H1 (cell line): ENCODE results near the gene UBE2E2. TPM values are rescaled to one million over a fixed set of nuclear protein-coding genes. Genes with fewer than 3 reads are reported as not detected.

Experiments used
- CTCF ChIA-PET: fragments of 300-600 bp; sonication (Branson Sonifier 250); formaldehyde crosslinking; loops from one replicate; lab custom pipeline; 2021; ENCODE audit not compliant: partially characterized antibody; lab: Charles Lee
- POLR2A ChIA-PET: fragments of 300-600 bp; sonication (Branson Sonifier 250); formaldehyde crosslinking; loops from one replicate; lab custom pipeline; 2021; ENCODE audit warnings: inconsistent platforms; ENCODE audit not compliant: partially characterized antibody; lab: Charles Lee
- DNase-seq, 2 experiments: peaks; one replicate each; pipeline versions ENCODE4 v3.0.0 to v3.0.0-alpha.2; 2010 to 2022; ENCODE audit warnings: low spot score in 2 of 2, low read depth in 1 of 2, mixed read lengths in 1 of 2
- FAIRE-seq: peaks from 2 replicates; lab custom pipeline; 2011; peaks lifted over from hg19 to GRCh38; lab: Jason Lieb, UNC
- H2AFZ ChIP-seq: 2 replicates; pipeline ENCODE4 v1.8.1; 2012; ENCODE audit warnings: low read length, inconsistent platforms
- H2AK5ac ChIP-seq: 2 replicates; pipeline ENCODE4 v1.6.1; 2013; ENCODE audit warnings: low read depth, low read length
- H2BK120ac ChIP-seq: replicated peaks from 2 replicates; pipeline ENCODE3; 2013; ENCODE audit warnings: low read depth, low read length, inconsistent platforms
- H2BK12ac ChIP-seq: 2 replicates; pipeline ENCODE4 v1.6.1; 2013; ENCODE audit warnings: low read depth, low read length
- H2BK15ac ChIP-seq: 2 replicates; pipeline ENCODE4 v1.6.1; 2013; ENCODE audit warnings: low read length
- H2BK20ac ChIP-seq: 2 replicates; pipeline ENCODE4 v1.6.1; 2013; ENCODE audit warnings: low read length
- H2BK5ac ChIP-seq: 2 replicates; pipeline ENCODE4 v1.6.1; 2013; ENCODE audit warnings: low read depth, low read length
- H3K14ac ChIP-seq: 2 replicates; pipeline ENCODE4 v1.6.1; 2013; ENCODE audit warnings: inconsistent platforms; ENCODE audit not compliant: insufficient read length
- H3K18ac ChIP-seq: 2 replicates; pipeline ENCODE4 v1.6.1; 2013; ENCODE audit warnings: low read length; ENCODE audit errors: extremely low read depth
- H3K23ac ChIP-seq: 2 replicates; pipeline ENCODE4 v1.6.1; 2013; ENCODE audit warnings: inconsistent platforms; ENCODE audit not compliant: insufficient read length
- H3K23me2 ChIP-seq: 2 replicates; pipeline ENCODE4 v1.6.1; 2013; ENCODE audit warnings: low read depth, low read length
- H3K27ac ChIP-seq: 2 replicates; pipeline ENCODE4 v1.6.1; 2011; ENCODE audit warnings: low read depth, low read length, inconsistent platforms
- H3K27me3 ChIP-seq, 4 experiments: replicated peaks in 1 of 4; 1 replicate in 1 of 4; 2 replicates in 3 of 4; pipeline versions ENCODE4 v1.6.1 to v1.8.1; 2011 to 2013; ENCODE audit warnings: low read length in 3 of 4, mild to moderate bottlenecking in 3 of 4, inconsistent platforms in 2 of 4, mixed read lengths in 2 of 4, moderate library complexity in 1 of 4; ENCODE audit not compliant: control insufficient read depth in 3 of 4, insufficient read depth in 3 of 4; ENCODE audit errors: extremely low read depth in 1 of 4
- H3K36me3 ChIP-seq, 4 experiments: 2 replicates each; pipeline versions ENCODE4 v1.6.1 to v1.8.1; 2011 to 2013; ENCODE audit warnings: mild to moderate bottlenecking in 4 of 4, low read length in 3 of 4, moderate library complexity in 2 of 4, control low read depth in 1 of 4, inconsistent platforms in 1 of 4; ENCODE audit not compliant: insufficient read depth in 4 of 4, control insufficient read depth in 2 of 4
- H3K4ac ChIP-seq: replicated peaks from 2 replicates; pipeline ENCODE3; 2013; ENCODE audit warnings: low read length, low read depth, mixed read lengths, inconsistent platforms; ENCODE audit not compliant: insufficient read length
- H3K4me1 ChIP-seq, 4 experiments: replicated peaks in 1 of 4; 1 replicate in 1 of 4; 2 replicates in 3 of 4; pipeline versions ENCODE4 v1.6.1 to v1.8.1; 2011 to 2013; ENCODE audit warnings: low read length in 3 of 4, inconsistent platforms in 2 of 4, mixed read lengths in 1 of 4; ENCODE audit not compliant: insufficient read depth in 4 of 4, control insufficient read depth in 3 of 4
- H3K4me2 ChIP-seq, 2 experiments: 2 replicates each; pipeline versions ENCODE4 v1.6.1 to v1.8.1; 2011 to 2013; ENCODE audit warnings: low read depth in 2 of 2, low read length in 2 of 2, control low read depth in 1 of 2, inconsistent platforms in 1 of 2, mild to moderate bottlenecking in 1 of 2; ENCODE audit not compliant: insufficient read depth in 1 of 2
- H3K4me3 ChIP-seq, 4 experiments: fragments of 200-600, 300-600 bp in 1 of 4; sonication (generic), shearing (Covaris generic), sonication (Bioruptor Twin) in 1 of 4; 2 replicates each; pipeline versions ENCODE4 v1.5.1 to v1.8.1; 2011 to 2016; ENCODE audit warnings: low read length in 4 of 4, low read depth in 3 of 4, control low read depth in 2 of 4, inconsistent platforms in 2 of 4, mild to moderate bottlenecking in 2 of 4, mixed read lengths in 1 of 4, moderate library complexity in 1 of 4; ENCODE audit not compliant: insufficient read depth in 2 of 4; ENCODE audit errors: extremely low read depth in 1 of 4
- H3K56ac ChIP-seq: replicated peaks from 2 replicates; pipeline ENCODE3; 2013; ENCODE audit warnings: low read depth, mild to moderate bottlenecking, mixed read lengths, low read length, inconsistent platforms; ENCODE audit not compliant: insufficient read length
- H3K79me1 ChIP-seq: 2 replicates; pipeline ENCODE4 v1.6.1; 2013; ENCODE audit warnings: low read depth, low read length, control low read depth
- H3K79me2 ChIP-seq, 2 experiments: 2 replicates each; pipeline versions ENCODE4 v1.6.1 to v1.8.1; 2012 to 2013; ENCODE audit warnings: low read length in 2 of 2, mild to moderate bottlenecking in 2 of 2, inconsistent platforms in 1 of 2; ENCODE audit not compliant: insufficient read depth in 2 of 2, control insufficient read depth in 1 of 2
- H3K9ac ChIP-seq, 4 experiments: replicated peaks in 1 of 4; 1 replicate in 1 of 4; 2 replicates in 3 of 4; pipeline versions ENCODE4 v1.6.1 to v1.8.1; 2011 to 2013; ENCODE audit warnings: low read depth in 3 of 4, low read length in 3 of 4, control low read depth in 2 of 4, mild to moderate bottlenecking in 2 of 4, moderate library complexity in 2 of 4, inconsistent platforms in 1 of 4; ENCODE audit errors: extremely low read depth in 1 of 4
- H3K9me3 ChIP-seq, 2 experiments: 2 replicates each; pipeline versions ENCODE4 v1.6.1 to v1.8.1; 2012 to 2013; ENCODE audit warnings: mild to moderate bottlenecking in 2 of 2, moderate library complexity in 2 of 2, control low read depth in 1 of 2, inconsistent platforms in 1 of 2, low read depth in 1 of 2, low read length in 1 of 2, mixed read lengths in 1 of 2; ENCODE audit not compliant: insufficient read depth in 2 of 2
- H4K20me1 ChIP-seq, 2 experiments: replicated peaks in 1 of 2; 2 replicates each; pipeline versions ENCODE3 to v1.8.1; 2011 to 2013; ENCODE audit warnings: inconsistent platforms in 2 of 2, low read length in 2 of 2, mild to moderate bottlenecking in 1 of 2; ENCODE audit not compliant: insufficient read depth in 2 of 2, control insufficient read depth in 1 of 2
- H4K5ac ChIP-seq: 2 replicates; pipeline ENCODE4 v1.6.1; 2013; ENCODE audit warnings: low read length, low read depth, mixed read lengths, inconsistent platforms; ENCODE audit not compliant: insufficient read length
- H4K8ac ChIP-seq: 2 replicates; pipeline ENCODE4 v1.8.0; 2013; ENCODE audit warnings: mild to moderate bottlenecking, moderate library complexity, low read length, inconsistent platforms; ENCODE audit not compliant: insufficient read depth; ENCODE audit errors: extremely low read depth
- H4K91ac ChIP-seq: replicated peaks from 2 replicates; pipeline ENCODE3; 2013; ENCODE audit warnings: low read length, mixed read lengths, inconsistent platforms; ENCODE audit not compliant: insufficient read length
- EP300 ChIP-seq, 2 experiments: IDR thresholded peaks; 1 replicate in 1 of 2; 2 replicates in 1 of 2; pipeline ENCODE4 v1.6.1; 2011 to 2012; ENCODE audit warnings: low read depth in 2 of 2, low read length in 2 of 2, mild to moderate bottlenecking in 2 of 2, borderline replicate concordance in 1 of 2, inconsistent platforms in 1 of 2, moderate library complexity in 1 of 2
- FOSL1 ChIP-seq: IDR thresholded peaks from 2 replicates; pipeline ENCODE4 v1.6.1; 2011; ENCODE audit warnings: mild to moderate bottlenecking, low read depth, low read length, moderate library complexity; ENCODE audit not compliant: insufficient read depth
- JUND ChIP-seq: IDR thresholded peaks from 2 replicates; pipeline ENCODE4 v1.6.1; 2011; ENCODE audit warnings: mild to moderate bottlenecking, improper control_type of control experiment, low read length
- KDM4A ChIP-seq: IDR thresholded peaks from one replicate; pipeline ENCODE4 v1.7.1; 2012; ENCODE audit warnings: low read depth, mild to moderate bottlenecking, moderate library complexity, low read length, inconsistent platforms; ENCODE audit not compliant: severe bottlenecking
- MAFK ChIP-seq: IDR thresholded peaks from 2 replicates; pipeline ENCODE4 v1.6.1; 2012; ENCODE audit warnings: low read depth, mild to moderate bottlenecking, improper control_type of control experiment, low read length
- POU5F1 ChIP-seq: IDR thresholded peaks from 2 replicates; pipeline ENCODE4 v1.6.1; 2011; ENCODE audit warnings: low read depth, mild to moderate bottlenecking, low read length, moderate library complexity
- RXRA ChIP-seq: IDR thresholded peaks from 2 replicates; pipeline ENCODE4 v1.6.1; 2011; ENCODE audit warnings: low read depth, mild to moderate bottlenecking, low read length, moderate library complexity; ENCODE audit not compliant: insufficient read depth
- SAP30 ChIP-seq: fragments of 300-600 bp; sonication (generic); IDR thresholded peaks from 2 replicates; pipeline ENCODE4 v1.7.1; 2012; ENCODE audit warnings: low read length, moderate library complexity, mild to moderate bottlenecking, inconsistent platforms; ENCODE audit not compliant: insufficient read depth, insufficient replicate concordance
- ZNF274 ChIP-seq: IDR thresholded peaks from 2 replicates; pipeline ENCODE4 v1.7.0; 2012; ENCODE audit warnings: low read length, borderline replicate concordance; ENCODE audit errors: extremely low read depth
- WGBS, 2 experiments: shearing (Covaris generic) in 1 of 2; methylation state at CpG; one replicate each; pipeline versions ENCODE4 v1.1.6 to v1.1.7; 2013 to 2015; ENCODE audit warnings: low lambda C conversion rate in 2 of 2, mixed read lengths in 2 of 2, inconsistent platforms in 1 of 2, low coverage in 1 of 2, missing lambda C conversion rate in 1 of 2; ENCODE audit not compliant: insufficient replicate concordance in 2 of 2, insufficient coverage in 1 of 2, insufficient read length in 1 of 2; ENCODE audit errors: extremely low coverage in 1 of 2, missing lambda C conversion rate in 1 of 2; 5-methylcytosine and 5-hydroxymethylcytosine counted together
- polyA plus RNA-seq, 7 experiments: library from polyadenylated mRNA; depleted of rRNA in 3 of 7; stranded (reverse) in 5 of 7; unstranded in 2 of 7; fragments of >200 nt in 5 of 7; fragments of 200-250 nt in 2 of 7; gene quantifications; 1 replicate in 5 of 7; 2 replicates in 1 of 7; 4 replicates in 1 of 7; pipeline versions ENCODE4 v1.2.1 to v1.2.3, GENCODE V29; 2011 to 2013; ENCODE audit warnings: missing spikeins in 2 of 7, mixed read lengths in 2 of 7
- total RNA-seq: library from RNA; stranded (reverse); fragmentation: NEBNext Ultra II Directional; extraction: Animal tissue kit (Norgen Biotek cat#: 25700); gene quantifications from 2 replicates; pipeline ENCODE4 v1.2.1, GENCODE V29; 2021
- TF ChIP-seq, protein P1 (sequence below): IDR thresholded peaks from 2 replicates; pipeline ENCODE4 v1.6.1; 2011; ENCODE audit warnings: low read length, improper control_type of control experiment

UBE2E2 gene
- total and polyA plus RNA-seq, 2 of the 8 experiments (the other 6 are each of a cell fraction or from before 2014, with no cell fraction given), result 57.6 to 70.6 TPM

DNA sequence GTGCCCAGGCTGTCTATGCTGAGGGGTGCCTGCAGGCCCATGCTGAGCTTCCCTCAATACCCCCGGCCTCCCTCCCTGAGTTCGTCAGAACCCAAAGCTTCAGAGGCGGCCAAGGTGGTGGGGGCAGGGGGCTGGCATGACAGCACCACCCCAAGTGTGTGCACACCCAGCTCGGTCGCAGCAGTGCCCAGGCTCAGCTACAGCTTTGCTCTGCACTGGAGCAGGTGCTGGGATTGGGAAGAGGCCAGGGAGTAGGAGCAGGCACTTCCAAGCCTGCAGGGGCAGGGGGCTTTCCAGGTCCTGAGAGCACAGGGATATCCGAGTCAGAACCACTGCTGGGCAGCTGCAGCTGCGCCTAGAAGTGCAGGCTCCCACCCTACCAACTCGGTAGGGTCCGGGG is 283.9 kb downstream of the UBE2E2 start:
- H2BK5ac ChIP-seq, result no peak overlapping the region
- H3K23ac ChIP-seq, result no peak overlapping the region
- H2AK5ac ChIP-seq, result no peak overlapping the region
- WGBS, 2 experiments, result 81% methylated on average over 9 of the region's 9 CpGs; no CpG with 5 or more reads in 1 of the 2 experiments
- no peaks in the 10 kb centered on the region; a peak in 1 of 4 replicates for H3K79me2 ChIP-seq
- TF ChIP-seq JUND (no peak), FOSL1 (no peak), MAFK (no peak), RXRA (no peak), ZNF274 (no peak), KDM4A (no peak), EP300 (IDR thresholded peaks at IDR 0.05; ENCODE audit: borderline replicate concordance in 1 of 2, low read depth in 2 of 2, low read length in 2 of 2) (no peak), SAP30 (no peak), POU5F1 (no peak)
- TF ChIP-seq, protein P1, sequence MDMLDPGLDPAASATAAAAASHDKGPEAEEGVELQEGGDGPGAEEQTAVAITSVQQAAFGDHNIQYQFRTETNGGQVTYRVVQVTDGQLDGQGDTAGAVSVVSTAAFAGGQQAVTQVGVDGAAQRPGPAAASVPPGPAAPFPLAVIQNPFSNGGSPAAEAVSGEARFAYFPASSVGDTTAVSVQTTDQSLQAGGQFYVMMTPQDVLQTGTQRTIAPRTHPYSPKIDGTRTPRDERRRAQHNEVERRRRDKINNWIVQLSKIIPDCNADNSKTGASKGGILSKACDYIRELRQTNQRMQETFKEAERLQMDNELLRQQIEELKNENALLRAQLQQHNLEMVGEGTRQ, result no peak
- TF ChIP-seq, all 59 proteins: peak for 0
- no peak overlapping the region for H2BK20ac ChIP-seq
- no peak overlapping the region for H3K4me3 ChIP-seq
- no peaks in the 10 kb centered on the region for H3K36me3 ChIP-seq
- no peak overlapping the region for H3K14ac ChIP-seq
- H3K4me2 ChIP-seq, result no peak overlapping the region
- no peaks in the 10 kb centered on the region; a peak in 1 of 4 replicates for H3K9me3 ChIP-seq
- H3K27ac ChIP-seq, result no peak overlapping the region
- CTCF ChIA-PET, result no interaction called here
- no peak overlapping the region for H2AFZ ChIP-seq
- no peak overlapping the region for H4K5ac ChIP-seq
- H2BK15ac ChIP-seq, result no peak overlapping the region
- H4K20me1 ChIP-seq, result no peaks in the 10 kb centered on the region
- no peak overlapping the region for H4K91ac ChIP-seq
- no peak overlapping the region for H3K9ac ChIP-seq
- H4K8ac ChIP-seq, result no peak overlapping the region
- H3K27me3 ChIP-seq, result no peaks in the 10 kb centered on the region
- H3K23me2 ChIP-seq, result no peaks in the 10 kb centered on the region
- DNase-seq, result no peak
- no peak overlapping the region for H2BK12ac ChIP-seq
- H3K56ac ChIP-seq, result no peak overlapping the region
- H3K18ac ChIP-seq, result no peak overlapping the region
- POLR2A ChIA-PET, result no interaction called here
- FAIRE-seq, result no peak
- no peaks in the 10 kb centered on the region for H3K79me1 ChIP-seq
- H3K4me1 ChIP-seq, result peaks cover 2 to 7% (median 4%) of the 10 kb centered on the region in 4 experiments; a peak in 4 of 7 replicates
- no peak overlapping the region for H3K4ac ChIP-seq
- no peak overlapping the region for H2BK120ac ChIP-seq
